GM12873 (cell line): ENCODE results near the gene MAP4K1.

Experiments
- CTCF ChIP-seq: IDR thresholded peaks from 2 replicates; pipeline ENCODE4 v1.5.1; 2012; ENCODE audit warnings: low read depth, mild to moderate bottlenecking, moderate library complexity, low read length, control low read depth; ENCODE audit not compliant: insufficient read depth; ENCODE audit errors: missing control alignments

The MAP4K1 gene

GRCh38 chr19:38564981-38565690 lies 52.6 kb downstream of the MAP4K1 start:
- TF ChIP-seq CTCF, result no peak

- TF ChIP-seq CTCF, result no peak
Observed at GRCh38 chr19:38563475-38563874, 54.3 kb downstream of the MAP4K1 start.

GRCh38 chr19:38562096-38562495 lies 55.7 kb downstream of the MAP4K1 start:
- no peak for TF ChIP-seq CTCF

GRCh38 chr19:38561658-38562057 lies 56.1 kb downstream of the MAP4K1 start:
- TF ChIP-seq CTCF, result no peak

- TF ChIP-seq CTCF, result no peak
Observed at GRCh38 chr19:38561053-38561606, 56.6 kb downstream of the MAP4K1 start.

GRCh38 chr19:38559428-38560401 lies 58.0 kb downstream of the MAP4K1 start:
- no peak for TF ChIP-seq CTCF
